ENCODE data around the gene VPS51.
"Not testable (repeated sequence)": the region's sequence is repeated elsewhere in the genome, so short reads cannot be mapped to it uniquely, and the experiment has no call there.

The VPS51 gene

DNA sequence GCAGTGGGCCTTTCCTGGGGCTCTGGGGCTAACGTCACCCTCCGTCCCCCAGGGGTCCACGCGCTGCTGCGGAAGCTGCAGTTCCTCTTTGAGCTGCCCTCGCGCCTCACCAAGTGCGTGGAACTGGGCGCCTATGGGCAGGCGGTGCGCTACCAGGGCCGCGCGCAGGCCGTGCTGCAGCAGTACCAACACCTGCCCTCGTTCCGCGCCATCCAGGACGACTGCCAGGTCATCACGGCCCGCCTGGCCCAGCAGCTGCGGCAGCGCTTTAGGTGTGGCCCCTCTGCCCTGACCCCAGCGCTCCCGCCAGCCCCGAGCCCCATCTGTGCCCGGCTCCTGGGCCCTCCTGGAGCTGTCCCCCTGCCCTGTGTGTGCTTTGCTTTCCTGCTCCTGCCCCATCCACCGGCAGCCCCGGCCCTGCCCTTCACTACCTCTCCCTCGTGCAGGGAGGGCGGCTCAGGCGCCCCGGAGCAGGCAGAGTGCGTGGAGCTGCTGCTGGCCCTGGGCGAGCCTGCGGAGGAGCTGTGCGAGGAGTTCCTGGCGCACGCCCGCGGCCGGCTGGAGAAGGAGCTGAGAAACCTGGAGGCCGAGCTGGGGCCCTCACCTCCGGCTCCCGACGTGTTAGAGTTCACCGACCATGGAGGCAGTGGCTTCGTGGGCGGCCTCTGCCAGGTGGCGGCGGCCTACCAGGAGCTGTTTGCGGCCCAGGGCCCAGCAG is 11.9 kb downstream of the VPS51 start:
- no peak for DNase-seq (ENCODE audit: low spot score)

GRCh38 chr11:65108469-65109123 is 12.6 kb downstream of the VPS51 start:
- no peak for DNase-seq (ENCODE audit: low spot score)

- no peak for DNase-seq (ENCODE audit: low spot score)
Measured at GRCh38 chr11:65109231-65110198, 13.5 kb downstream of the VPS51 start.

GRCh38 chr11:65110354-65110861 is 14.4 kb downstream of the VPS51 start:
- peak; percentile 83 for DNase-seq (ENCODE audit: low spot score)

DNA sequence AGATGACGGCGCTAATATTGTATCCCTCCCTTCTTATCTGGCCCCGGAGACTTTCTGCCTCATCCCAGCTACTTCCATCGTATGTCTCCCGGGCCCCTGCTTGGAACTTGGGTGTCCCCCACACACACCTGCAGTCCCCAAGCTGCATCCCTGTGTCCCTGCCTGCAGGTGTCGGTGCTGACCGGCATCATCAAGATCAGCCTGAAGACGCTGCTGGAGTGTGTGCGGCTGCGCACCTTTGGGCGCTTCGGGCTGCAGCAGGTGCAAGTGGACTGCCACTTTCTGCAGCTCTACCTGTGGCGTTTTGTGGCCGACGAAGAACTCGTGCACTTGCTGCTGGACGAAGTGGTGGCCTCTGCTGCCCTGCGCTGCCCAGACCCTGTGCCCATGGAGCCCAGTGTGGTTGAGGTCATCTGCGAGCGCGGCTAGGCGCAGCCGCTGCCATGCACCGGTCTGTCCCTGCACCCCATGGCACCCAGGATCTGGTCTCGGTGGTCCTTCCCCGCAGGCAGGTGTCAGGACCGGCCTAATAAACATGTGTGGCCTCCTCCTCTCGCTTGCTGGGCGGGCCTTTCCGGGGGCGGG is 15.2 kb downstream of the VPS51 start:
- no peak for DNase-seq (ENCODE audit: low spot score)

GRCh38 chr11:65111744-65112545 is 15.9 kb downstream of the VPS51 start, which contains the start of gene TM7SF2:
TSS of gene TM7SF2 (plus strand) at chr11:65111872. CDS start at chr11:65112016, 144 bp downstream.
- peak; percentile 94 for DNase-seq (ENCODE audit: low spot score)

GRCh38 chr11:65112546-65113360 is 16.7 kb downstream of the VPS51 start:
- peak; percentile 35 for DNase-seq (ENCODE audit: low spot score)

DNA sequence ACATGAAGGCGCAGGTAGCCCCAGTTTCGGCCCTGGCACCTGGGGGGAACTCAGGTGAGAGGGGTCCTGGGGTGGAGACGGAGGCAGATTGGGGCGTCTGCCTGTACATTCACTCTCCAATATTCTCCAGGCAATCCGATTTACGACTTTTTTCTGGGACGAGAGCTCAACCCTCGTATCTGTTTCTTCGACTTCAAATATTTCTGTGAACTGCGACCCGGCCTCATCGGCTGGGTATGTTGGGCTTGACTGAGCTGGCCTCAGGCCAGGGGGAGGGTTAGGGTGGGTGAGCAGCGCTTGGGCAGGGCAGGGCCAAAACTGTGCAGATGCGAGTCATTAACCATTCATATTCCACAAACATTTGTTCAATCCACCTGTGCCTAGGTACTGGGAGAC is 17.3 kb downstream of the VPS51 start:
- DNase-seq (ENCODE audit: low spot score), result no peak

DNA sequence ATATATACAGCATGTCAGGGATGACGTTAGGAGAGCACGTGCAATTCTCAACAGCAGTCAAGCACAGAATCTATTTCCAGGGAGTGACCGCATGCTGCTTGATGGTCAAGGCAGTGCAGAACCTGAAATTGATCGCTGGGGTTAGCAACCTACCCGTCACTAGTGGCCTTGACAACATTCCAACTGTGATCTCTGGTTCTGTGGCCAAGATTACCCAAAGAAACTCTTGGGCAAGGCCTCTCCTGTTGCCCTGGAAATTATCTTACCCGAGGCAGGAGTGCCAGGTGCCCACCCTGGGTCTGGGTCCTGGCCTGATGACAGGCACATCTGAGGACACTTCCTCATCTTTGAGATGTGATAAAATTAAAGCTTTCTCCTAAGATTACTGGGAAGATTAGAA is 17.8 kb downstream of the VPS51 start:
- no peak for DNase-seq (ENCODE audit: low spot score)

DNA sequence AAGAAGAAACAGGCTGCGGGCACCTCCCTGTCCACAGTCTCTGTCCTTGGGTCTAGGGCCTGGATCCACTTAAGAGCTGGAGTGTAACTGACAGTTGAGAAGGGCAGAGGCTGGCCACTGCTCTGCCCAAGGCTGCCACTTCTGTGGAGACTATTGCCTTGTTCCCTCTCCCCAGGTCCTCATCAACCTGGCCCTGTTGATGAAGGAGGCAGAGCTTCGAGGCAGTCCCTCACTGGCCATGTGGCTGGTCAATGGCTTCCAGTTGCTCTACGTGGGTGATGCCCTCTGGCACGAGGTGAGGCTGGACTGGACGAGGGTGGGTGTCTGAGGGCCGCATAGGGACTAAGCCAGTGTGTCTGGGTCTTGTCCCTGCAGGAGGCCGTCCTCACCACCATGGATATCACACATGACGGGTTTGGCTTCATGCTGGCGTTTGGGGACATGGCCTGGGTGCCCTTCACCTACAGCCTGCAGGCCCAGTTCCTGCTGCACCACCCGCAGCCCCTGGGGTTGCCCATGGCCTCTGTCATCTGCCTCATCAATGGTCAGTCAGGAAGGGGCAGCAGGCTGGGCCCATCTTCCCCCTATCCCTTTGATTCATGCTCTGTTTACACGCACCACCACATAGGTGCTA is 18.6 kb downstream of the VPS51 start:
- DNase-seq (ENCODE audit: low spot score), result no peak

DNA sequence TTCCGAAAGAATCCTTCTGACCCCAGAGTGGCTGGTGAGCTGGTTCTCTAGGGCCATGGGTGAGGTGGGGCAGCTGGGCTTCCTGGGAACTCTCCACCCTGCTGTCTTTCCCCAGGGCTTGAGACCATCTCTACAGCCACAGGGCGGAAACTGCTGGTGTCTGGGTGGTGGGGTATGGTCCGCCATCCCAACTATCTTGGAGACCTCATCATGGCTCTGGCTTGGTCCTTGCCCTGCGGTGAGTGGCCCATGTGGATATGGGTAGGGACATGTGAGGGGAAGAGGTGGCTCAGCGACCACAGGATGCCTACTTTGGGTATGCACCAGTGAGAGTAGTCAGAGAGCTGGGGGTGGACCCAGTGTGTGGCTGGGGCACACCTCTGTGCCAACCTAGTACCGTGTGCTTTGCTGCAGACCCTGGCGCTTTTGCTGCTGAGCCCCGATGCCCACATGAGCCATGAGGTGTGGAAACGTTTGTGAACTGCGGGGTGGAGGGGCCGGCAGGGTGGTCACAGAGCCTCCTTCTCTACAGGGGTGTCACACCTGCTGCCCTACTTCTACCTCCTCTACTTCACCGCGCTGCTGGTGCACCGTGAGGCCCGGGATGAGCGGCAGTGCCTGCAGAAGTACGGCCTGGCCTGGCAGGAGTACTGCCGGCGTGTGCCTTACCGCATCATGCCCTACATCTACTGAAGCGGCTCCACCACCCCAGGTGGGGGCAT is 19.5 kb downstream of the VPS51 start:
- DNase-seq (ENCODE audit: low spot score), result no peak

DNA sequence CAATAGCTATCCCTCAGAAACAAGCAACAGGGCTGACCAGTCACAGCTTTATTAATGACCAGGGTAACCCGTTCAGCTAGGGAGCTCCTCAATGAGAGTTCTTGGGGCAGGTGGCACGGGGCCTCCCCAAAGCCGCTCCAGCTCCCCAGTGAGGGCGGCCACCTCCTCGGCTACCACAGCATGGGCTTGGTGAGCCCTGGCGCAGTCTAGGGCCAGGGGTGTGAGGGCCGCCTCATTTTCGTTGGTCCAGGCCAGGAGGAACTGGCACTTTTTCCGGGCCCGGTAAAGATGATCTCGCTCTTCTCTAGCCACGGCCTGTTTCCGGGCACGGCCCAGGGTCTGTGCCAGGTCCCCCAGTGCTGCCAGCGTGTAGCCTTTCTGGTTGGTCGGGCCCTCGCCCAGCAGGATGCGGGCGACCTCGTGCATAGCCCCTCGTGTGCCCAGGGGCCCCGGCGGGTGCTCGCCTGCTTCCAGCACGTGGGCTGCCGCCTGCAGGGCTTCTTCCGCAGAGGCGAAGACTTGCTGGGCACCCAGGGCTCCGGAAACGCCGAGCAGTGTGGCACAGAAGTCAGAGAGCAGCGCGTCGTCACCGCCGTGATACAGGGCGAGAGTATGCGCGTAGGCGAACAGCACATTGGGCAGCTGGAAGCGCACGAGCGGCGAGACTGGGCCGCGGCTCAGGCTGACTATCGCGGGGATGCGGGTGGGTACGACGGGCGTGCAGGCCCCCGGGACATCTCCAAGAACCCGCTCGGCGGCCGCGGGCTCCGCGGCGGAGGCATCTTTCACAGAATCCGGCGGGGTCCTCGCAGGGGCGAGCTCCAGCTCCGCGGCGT is 20.6 kb downstream of the VPS51 start:
- DNase-seq (ENCODE audit: low spot score), result no peak

DNA sequence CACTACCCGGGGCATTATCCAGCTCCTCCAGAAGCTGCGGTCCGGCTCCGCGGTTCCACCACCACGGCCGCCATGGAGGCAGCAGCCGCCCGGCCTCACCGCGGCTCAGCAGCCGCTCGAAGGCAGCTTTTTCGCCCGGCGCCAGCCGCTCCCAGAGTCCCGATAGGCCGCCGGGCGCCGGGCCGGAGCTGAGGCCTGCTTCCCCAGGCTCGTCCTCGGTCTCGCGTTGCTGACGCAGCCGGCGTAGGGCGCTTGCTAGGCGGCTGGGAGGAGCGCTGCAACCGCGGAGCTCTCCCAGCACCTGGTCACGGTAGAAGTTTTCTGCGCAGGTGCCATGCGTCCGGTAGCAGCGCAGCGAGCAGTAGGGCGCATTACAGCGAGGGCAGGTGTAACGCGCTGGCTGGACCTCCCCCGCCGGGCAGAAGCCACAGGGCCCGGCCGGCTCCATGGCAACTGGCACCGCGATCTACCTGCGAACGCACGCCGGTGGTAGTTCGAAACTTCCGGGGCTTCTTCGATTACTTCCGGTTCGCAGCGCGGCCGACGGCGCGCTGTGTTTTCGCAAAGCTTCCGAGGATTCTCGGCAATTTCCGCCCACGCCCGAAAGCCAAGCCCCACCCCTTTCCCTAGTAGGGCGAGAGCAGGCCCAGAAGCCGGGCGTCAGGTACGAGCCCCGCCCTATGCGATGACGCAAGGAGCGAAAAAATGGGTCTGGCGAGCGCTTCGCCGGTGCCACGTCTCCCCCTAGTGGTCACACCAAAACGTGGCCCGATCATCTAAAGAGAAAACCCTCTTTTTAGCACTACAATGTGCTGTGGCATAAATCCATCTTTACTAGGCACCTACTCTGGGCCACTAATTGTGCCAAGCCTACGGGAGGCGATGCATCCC is 21.4 kb downstream of the VPS51 start, which contains the start of gene ZNHIT2:
Gene ZNHIT2, minus strand, starts transcription at position 496 of the 891 bp plus-strand sequence. Its CDS starts 48 bp downstream, at position 448.
- peak; percentile 95 for DNase-seq (ENCODE audit: low spot score)

DNA sequence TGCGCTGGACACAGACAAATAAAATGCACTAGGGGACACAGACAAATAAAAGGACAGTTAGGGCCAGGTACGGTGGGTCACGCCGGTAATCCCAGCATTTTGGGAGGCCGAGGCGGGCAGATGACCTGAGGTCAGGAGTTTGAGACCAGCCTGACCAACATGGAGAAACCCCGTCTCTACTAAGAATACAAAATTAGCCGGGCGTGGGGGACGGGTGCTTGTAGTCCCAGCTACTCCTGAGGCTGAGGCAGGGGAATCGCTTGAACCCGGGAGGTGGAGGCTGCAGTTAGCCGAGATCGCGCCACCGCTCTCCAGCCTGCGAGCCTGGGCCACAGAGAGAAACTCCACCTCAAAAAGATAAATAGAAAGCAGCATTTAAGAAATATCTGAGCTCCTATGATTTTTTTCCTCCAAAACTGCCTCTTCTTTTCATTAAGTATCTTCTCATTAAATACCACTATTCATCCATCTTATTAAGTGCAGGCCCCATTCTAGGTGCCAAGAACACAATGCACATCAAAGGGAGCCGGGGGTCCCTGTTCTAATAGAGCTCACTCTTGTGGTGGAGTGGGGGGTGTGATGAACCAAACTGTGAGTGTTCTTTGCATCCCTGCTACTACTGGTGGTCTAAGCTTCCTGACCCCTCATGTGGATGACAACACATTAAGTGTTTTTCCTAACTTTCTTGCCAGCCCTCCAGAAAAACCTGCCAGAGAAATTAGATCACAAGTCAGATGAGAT is 22.3 kb downstream of the VPS51 start:
- DNase-seq (ENCODE audit: low spot score), result no peak

GRCh38 chr11:65118891-65119669 is 23.1 kb downstream of the VPS51 start:
- DNase-seq (ENCODE audit: low spot score), result not testable (repeated sequence)

GRCh38 chr11:65119670-65119995 is 23.6 kb downstream of the VPS51 start:
- no peak for DNase-seq (ENCODE audit: low spot score)

Data from COLO829 (cell line).